PC-3 (cell line): ENCODE results near the gene CASTOR1.

Experiments
- CTCF ChIP-seq: fragments of 300-600 bp; sonication (generic); conservative IDR thresholded peaks from 2 replicates; pipeline ENCODE4 v1.5.1; 2017; ENCODE audit warnings: antibody characterized with exemption, low read depth, mild to moderate bottlenecking, low read length
- EZH2 ChIP-seq: fragments of 300-600 bp; sonication (generic); IDR thresholded peaks from one replicate; pipeline ENCODE4 v1.6.1; 2017; ENCODE audit warnings: antibody characterized with exemption, mild to moderate bottlenecking, low read length; ENCODE audit not compliant: unreplicated experiment
- EZH2phosphoT487 ChIP-seq: fragments of 300-600 bp; sonication (generic); IDR thresholded peaks from 2 replicates; pipeline ENCODE4 v1.6.1; 2018; ENCODE audit warnings: mild to moderate bottlenecking, antibody characterized with exemption, low read length, borderline replicate concordance

GRCh38 chr22:30261134-30261533 lies 28.2 kb downstream of the CASTOR1 start:
- TF ChIP-seq CTCF (no peak), EZH2 (no peak), EZH2phosphoT487 (no peak)
